GM12801 (cell line): ENCODE results near the gene PTPRT.

Source experiments
- CTCF ChIP-seq: IDR thresholded peaks from one replicate; pipeline ENCODE4 v1.5.1; 2011; ENCODE audit warnings: control low read depth; ENCODE audit not compliant: insufficient read length; ENCODE audit errors: extremely low read depth

The PTPRT gene

GRCh38 chr20:42254673-42255072 lies 935.0 kb downstream of the PTPRT start:
- no peak for TF ChIP-seq CTCF

GRCh38 chr20:42252116-42252515 lies 937.6 kb downstream of the PTPRT start:
- no peak for TF ChIP-seq CTCF

- no peak for TF ChIP-seq CTCF
These were observed 970.9 kb downstream of the PTPRT start for GRCh38 chr20:42218621-42219374.

GRCh38 chr20:42214074-42214473 lies 975.6 kb downstream of the PTPRT start:
- TF ChIP-seq CTCF = no peak

- TF ChIP-seq CTCF = no peak
These were observed 977.3 kb downstream of the PTPRT start for GRCh38 chr20:42212391-42212790.

GRCh38 chr20:42204109-42204660 lies 985.5 kb downstream of the PTPRT start:
- no peak for TF ChIP-seq CTCF

GRCh38 chr20:42197599-42197998 lies 992.1 kb downstream of the PTPRT start:
- TF ChIP-seq CTCF = no peak
